Neural crest cell (in vitro differentiated cells): ENCODE data around the gene ATM. TPM values are rescaled to one million over a fixed set of nuclear protein-coding genes. Genes with fewer than 3 reads are reported as not detected.

Source experiments
- DNase-seq: peaks from one replicate; pipeline ENCODE4 v3.0.0; 2021; ENCODE audit warnings: low read depth, mixed read lengths, low spot score
- H3K27ac Mint-ChIP-seq: one replicate; pipeline ENCODE4 v1.8.0; 2021; ENCODE audit warnings: mild to moderate bottlenecking, mixed read lengths; ENCODE audit not compliant: unreplicated experiment
- H3K27me3 Mint-ChIP-seq: 2 replicates; pipeline ENCODE4 v1.8.0; 2021; ENCODE audit warnings: low read depth, mild to moderate bottlenecking, mixed read lengths
- H3K36me3 Mint-ChIP-seq: 2 replicates; pipeline ENCODE4 v1.8.0; 2021; ENCODE audit warnings: low read depth, mild to moderate bottlenecking, mixed read lengths
- H3K4me1 Mint-ChIP-seq: 2 replicates; pipeline ENCODE4 v1.8.0; 2021; ENCODE audit warnings: mixed read lengths
- H3K4me3 Mint-ChIP-seq: one replicate; pipeline ENCODE4 v1.8.0; 2021; ENCODE audit warnings: mild to moderate bottlenecking, mixed read lengths
- H3K9me3 Mint-ChIP-seq: 2 replicates; pipeline ENCODE4 v1.8.0; 2021; ENCODE audit warnings: mixed read lengths
- total RNA-seq: library from RNA; stranded (reverse); gene quantifications from 2 replicates; pipeline ENCODE4 v1.2.1, GENCODE V29; 2021
- TF ChIP-seq, protein P1 (sequence below): fragments of 200-600 bp; sonication (generic); conservative IDR thresholded peaks from 2 replicates; pipeline ENCODE4 v1.5.0; 2021; ENCODE audit warnings: antibody characterized with exemption, mild to moderate bottlenecking

Gene ATM
- total RNA-seq, 1 donor from 2014 or later: 68.5 TPM

- no peak for DNase-seq
- peaks cover 16% of the 10 kb centered on the region for H3K36me3 Mint-ChIP-seq
- H3K4me1 Mint-ChIP-seq: no peaks in the 10 kb centered on the region
- no peak overlapping the region for H3K4me3 Mint-ChIP-seq
- TF ChIP-seq, protein P1, sequence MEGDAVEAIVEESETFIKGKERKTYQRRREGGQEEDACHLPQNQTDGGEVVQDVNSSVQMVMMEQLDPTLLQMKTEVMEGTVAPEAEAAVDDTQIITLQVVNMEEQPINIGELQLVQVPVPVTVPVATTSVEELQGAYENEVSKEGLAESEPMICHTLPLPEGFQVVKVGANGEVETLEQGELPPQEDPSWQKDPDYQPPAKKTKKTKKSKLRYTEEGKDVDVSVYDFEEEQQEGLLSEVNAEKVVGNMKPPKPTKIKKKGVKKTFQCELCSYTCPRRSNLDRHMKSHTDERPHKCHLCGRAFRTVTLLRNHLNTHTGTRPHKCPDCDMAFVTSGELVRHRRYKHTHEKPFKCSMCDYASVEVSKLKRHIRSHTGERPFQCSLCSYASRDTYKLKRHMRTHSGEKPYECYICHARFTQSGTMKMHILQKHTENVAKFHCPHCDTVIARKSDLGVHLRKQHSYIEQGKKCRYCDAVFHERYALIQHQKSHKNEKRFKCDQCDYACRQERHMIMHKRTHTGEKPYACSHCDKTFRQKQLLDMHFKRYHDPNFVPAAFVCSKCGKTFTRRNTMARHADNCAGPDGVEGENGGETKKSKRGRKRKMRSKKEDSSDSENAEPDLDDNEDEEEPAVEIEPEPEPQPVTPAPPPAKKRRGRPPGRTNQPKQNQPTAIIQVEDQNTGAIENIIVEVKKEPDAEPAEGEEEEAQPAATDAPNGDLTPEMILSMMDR: no peak
- no peaks in the 10 kb centered on the region for H3K9me3 Mint-ChIP-seq
- no peaks in the 10 kb centered on the region for H3K27me3 Mint-ChIP-seq
- H3K27ac Mint-ChIP-seq: no peak overlapping the region
These were observed 14.2 kb downstream of the ATM start for GRCh38 chr11:108237058-108237481.

- Mint-ChIP-seq H3K4me3 (no peak overlapping the region), H3K9me3 (no peaks in the 10 kb centered on the region), H3K4me1 (no peaks in the 10 kb centered on the region), H3K36me3 (peaks cover 11% of the 10 kb centered on the region), H3K27me3 (no peaks in the 10 kb centered on the region), H3K27ac (no peak overlapping the region)
- DNase-seq: no peak
- TF ChIP-seq, protein P1: no peak
These were observed 16.2 kb downstream of the ATM start for GRCh38 chr11:108239076-108239475.

DNA sequence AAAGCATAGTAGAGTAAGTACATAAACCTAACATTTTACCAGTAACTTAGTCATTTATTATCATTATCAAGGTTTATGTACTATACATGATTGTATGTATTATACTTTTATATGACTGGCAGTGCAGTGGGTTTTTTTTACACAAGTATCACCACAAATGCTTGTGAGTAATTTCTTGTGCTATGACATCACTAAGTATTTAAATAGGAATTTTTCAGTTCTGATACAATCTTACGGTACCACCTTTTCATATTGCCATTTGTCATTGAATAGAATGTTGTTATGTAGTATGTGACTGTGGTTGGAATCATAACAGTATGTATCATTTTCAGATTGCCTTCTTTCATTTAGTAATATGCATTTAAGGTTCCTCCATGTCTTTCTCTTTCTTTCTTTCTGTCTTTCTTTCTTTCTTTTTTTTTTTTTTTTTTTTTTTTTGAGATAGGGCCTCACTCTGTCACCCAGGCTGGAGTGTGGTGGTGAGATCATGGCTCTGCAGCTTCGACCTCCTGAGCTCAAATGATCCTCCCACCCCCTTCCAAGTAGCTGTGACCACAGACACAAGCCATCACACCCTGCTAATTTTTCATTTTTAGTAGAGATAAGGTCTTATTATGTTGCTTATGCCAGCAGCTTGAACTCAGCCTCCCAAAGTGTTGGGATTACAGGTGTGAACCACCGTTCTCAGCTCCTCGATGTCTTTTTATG lies 18.6 kb downstream of the ATM start:
- H3K9me3 Mint-ChIP-seq: no peaks in the 10 kb centered on the region
- H3K27ac Mint-ChIP-seq: no peak overlapping the region
- H3K36me3 Mint-ChIP-seq: peaks cover 7% of the 10 kb centered on the region
- no peaks in the 10 kb centered on the region for H3K27me3 Mint-ChIP-seq
- no peak for DNase-seq
- no peak overlapping the region for H3K4me3 Mint-ChIP-seq
- TF ChIP-seq, protein P1: no peak
- no peaks in the 10 kb centered on the region for H3K4me1 Mint-ChIP-seq

DNA sequence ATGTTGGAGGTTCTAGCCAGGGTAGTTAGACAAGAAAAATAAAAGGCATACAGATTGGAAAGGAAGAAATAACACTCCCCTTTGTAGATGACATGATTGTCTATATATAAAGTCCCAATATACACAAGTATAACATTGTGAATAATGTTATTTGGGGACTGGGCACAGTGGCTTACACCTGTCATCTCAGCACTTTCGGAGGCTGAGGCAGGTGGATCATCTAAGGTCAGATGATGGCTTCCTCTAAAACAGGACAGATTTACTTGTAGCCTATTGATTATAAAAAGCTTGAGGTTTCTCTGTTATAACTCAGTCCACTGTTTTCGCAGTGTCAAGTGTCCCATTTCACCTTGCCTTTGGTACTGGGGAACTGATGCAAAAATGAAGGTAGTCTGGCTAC lies 19.6 kb downstream of the ATM start:
- no peak for DNase-seq
- peaks cover 5% of the 10 kb centered on the region for H3K36me3 Mint-ChIP-seq
- no peak overlapping the region for H3K4me3 Mint-ChIP-seq
- no peak overlapping the region for H3K27ac Mint-ChIP-seq
- no peaks in the 10 kb centered on the region for H3K4me1 Mint-ChIP-seq
- TF ChIP-seq, protein P1: no peak
- H3K27me3 Mint-ChIP-seq: no peaks in the 10 kb centered on the region
- H3K9me3 Mint-ChIP-seq: no peaks in the 10 kb centered on the region

- H3K4me1 Mint-ChIP-seq: no peaks in the 10 kb centered on the region
- H3K27ac Mint-ChIP-seq: no peak overlapping the region
- DNase-seq: no peak
- H3K4me3 Mint-ChIP-seq: no peak overlapping the region
- no peaks in the 10 kb centered on the region for H3K27me3 Mint-ChIP-seq
- TF ChIP-seq, protein P1: no peak
- H3K9me3 Mint-ChIP-seq: no peaks in the 10 kb centered on the region
- peaks cover 5% of the 10 kb centered on the region for H3K36me3 Mint-ChIP-seq
These were observed 23.4 kb downstream of the ATM start for GRCh38 chr11:108246308-108246707.
